GM12878 (cell line): ENCODE measurements around the gene KCTD2. TPM values are rescaled to one million over a fixed set of nuclear protein-coding genes. Genes with fewer than 3 reads are reported as not detected.

Experiments
- ATAC-seq: fragments of 200-7000 bp; cut with Tn5 transposase; 3 replicates; pipeline ENCODE4 v1.9.1; 2020; ENCODE audit warnings: mild to moderate bottlenecking, moderate library complexity
- BruUV-seq: library from RNA; stranded (reverse); fragments of 400-500 nt; replicated peaks from 2 replicates; lab custom pipeline; 2021; lab: Mats Ljungman, UMichigan
- CTCF ChIA-PET: fragments of 300-600 bp; sonication (Branson Sonifier 250); formaldehyde crosslinking; extraction: SDS; loops from one replicate; lab custom pipeline; 2021; ENCODE audit warnings: inconsistent platforms; lab: Yijun Ruan, JAX
- POLR2A ChIA-PET: fragments of 350-600 bp; formaldehyde crosslinking; extraction: SDS; loops from one replicate; lab custom pipeline; 2021; ENCODE audit warnings: inconsistent platforms; lab: Charles Lee
- RAD21 ChIA-PET: fragments of 300-600 bp; sonication (Branson Sonifier 250); formaldehyde crosslinking; loops from one replicate; lab custom pipeline; 2023; ENCODE audit warnings: antibody characterized with exemption; ENCODE audit not compliant: unreplicated experiment; lab: Charles Lee
- SMC1A ChIA-PET: fragments of 300-600 bp; sonication (Branson Sonifier 250); formaldehyde crosslinking; loops from one replicate; lab custom pipeline; 2023; ENCODE audit not compliant: unreplicated experiment, uncharacterized antibody; lab: Charles Lee
- DNase-seq: peaks from one replicate; pipeline ENCODE4 v3.0.0-alpha.2; 2011; ENCODE audit warnings: low read depth, low spot score
- FAIRE-seq: peaks from 3 replicates; lab custom pipeline; 2011; peaks lifted over from hg19 to GRCh38; lab: Jason Lieb, UNC
- H2AFZ ChIP-seq: 2 replicates; pipeline ENCODE4 v1.6.0; 2011; ENCODE audit warnings: low read depth, low read length, control low read depth; ENCODE audit not compliant: control insufficient read depth
- H3K27ac ChIP-seq: 2 replicates; pipeline ENCODE4 v1.5.1; 2011; ENCODE audit warnings: control low read depth; ENCODE audit not compliant: control insufficient read depth, insufficient read depth
- H3K27me3 ChIP-seq, 2 experiments: replicated peaks in 1 of 2; 2 replicates each; pipeline versions ENCODE4 v1.6.0 to v1.6.1; 2011; ENCODE audit warnings: low read length in 1 of 2; ENCODE audit not compliant: control insufficient read depth in 2 of 2, insufficient read depth in 2 of 2
- H3K36me3 ChIP-seq, 2 experiments: 2 replicates each; pipeline ENCODE4 v1.5.1; 2011; ENCODE audit warnings: low read length in 1 of 2; ENCODE audit not compliant: control insufficient read depth in 2 of 2, insufficient read depth in 2 of 2
- H3K4me1 ChIP-seq: 2 replicates; pipeline ENCODE4 v1.6.1; 2011; ENCODE audit warnings: mild to moderate bottlenecking, low read length, moderate library complexity, mixed read lengths; ENCODE audit not compliant: control insufficient read depth, insufficient read depth
- H3K4me2 ChIP-seq: 2 replicates; pipeline ENCODE4 v1.6.0; 2011; ENCODE audit warnings: control low read depth; ENCODE audit not compliant: control insufficient read depth, insufficient read depth
- H3K4me3 ChIP-seq: fragments of 200-600 bp; sonication (generic); 2 replicates; pipeline ENCODE4 v1.5.1; 2016
- H3K79me2 ChIP-seq: 2 replicates; pipeline ENCODE4 v1.6.0; 2011; ENCODE audit warnings: low read length; ENCODE audit not compliant: control insufficient read depth, insufficient read depth
- H3K9ac ChIP-seq: 2 replicates; pipeline ENCODE4 v1.8.0; 2011; ENCODE audit warnings: low read length, control low read depth, mixed read lengths; ENCODE audit not compliant: control insufficient read depth, insufficient read depth
- H3K9me3 ChIP-seq: replicated peaks from 3 replicates; pipeline ENCODE4 v1.5.1; 2011; ENCODE audit warnings: mild to moderate bottlenecking, low read length; ENCODE audit not compliant: control insufficient read depth, insufficient read depth
- H4K20me1 ChIP-seq: 2 replicates; pipeline ENCODE4 v1.6.0; 2011; ENCODE audit not compliant: control insufficient read depth, insufficient read depth
- CEBPB ChIP-seq, 2 experiments: fragments of 150-350 bp in 1 of 2; IDR thresholded peaks; 2 replicates each; pipeline ENCODE4 v1.6.1; 2012 to 2014; ENCODE audit warnings: low read depth in 2 of 2, low read length in 2 of 2, borderline replicate concordance in 1 of 2, inconsistent platforms in 1 of 2
- FOXM1 ChIP-seq: IDR thresholded peaks from 2 replicates; pipeline ENCODE4 v1.6.1; 2012; ENCODE audit warnings: low read depth, mild to moderate bottlenecking, inconsistent platforms, low read length, moderate library complexity
- HDAC2 ChIP-seq: fragments of 200-600 bp; sonication (generic); IDR thresholded peaks from 2 replicates; pipeline ENCODE4 v1.6.1; 2017
- IRF4 ChIP-seq: IDR thresholded peaks from 2 replicates; pipeline ENCODE4 v1.6.1; 2011; ENCODE audit warnings: low read depth, low read length
- LARP7 ChIP-seq: fragments of 450-650 bp; IDR thresholded peaks from 2 replicates; pipeline ENCODE4 v1.6.1; 2017; ENCODE audit warnings: mild to moderate bottlenecking
- MEF2B ChIP-seq: fragments of 450-650 bp; IDR thresholded peaks from 2 replicates; pipeline ENCODE4 v1.6.1; 2018; ENCODE audit warnings: mild to moderate bottlenecking, moderate library complexity; ENCODE audit not compliant: partially characterized antibody, poor library complexity, severe bottlenecking
- MTA3 ChIP-seq: IDR thresholded peaks from 2 replicates; pipeline ENCODE4 v1.6.1; 2012; ENCODE audit warnings: low read length, inconsistent platforms, borderline replicate concordance
- NFYB ChIP-seq: IDR thresholded peaks from 2 replicates; pipeline ENCODE4 v1.6.1; 2011; ENCODE audit warnings: low read depth, mild to moderate bottlenecking, low read length, improper control_type of control experiment, moderate library complexity; ENCODE audit not compliant: insufficient read depth
- RELA ChIP-seq: fragments of 450-650 bp; IDR thresholded peaks from 2 replicates; pipeline ENCODE4 v1.8.0; 2014; ENCODE audit warnings: borderline replicate concordance; ENCODE audit not compliant: partially characterized antibody
- ZZZ3 ChIP-seq: IDR thresholded peaks from 2 replicates; pipeline ENCODE4 v1.6.1; 2011; ENCODE audit warnings: low read depth; ENCODE audit not compliant: control insufficient read depth, insufficient read length
- WGBS: methylation state at CpG from one replicate; pipeline ENCODE4 v1.1.6; 2016; ENCODE audit warnings: low lambda C conversion rate; ENCODE audit not compliant: insufficient replicate concordance, insufficient coverage; ENCODE audit errors: missing lambda C conversion rate; 5-methylcytosine and 5-hydroxymethylcytosine counted together
- in situ Hi-C: fragments of 300-500 bp; cut with MboI; formaldehyde crosslinking; loops from 9 replicates; pipeline ENCODE4 v1.14.3; 2018; ENCODE audit warnings: mixed read lengths
- intact Hi-C: fragments of 100-400 bp; cut with micrococcal nuclease; formaldehyde crosslinking; loops from one replicate; pipeline ENCODE4 v1.14.2; 2022; ENCODE audit not compliant: unreplicated experiment
- polyA plus RNA-seq, 11 experiments: library from polyadenylated mRNA; depleted of rRNA in 4 of 11; unstranded in 6 of 11; stranded (reverse) in 5 of 11; fragments of >200 nt; fragmentation: Nextera tagmentation in 4 of 11; fragmentation: Illumina TruSeq in 1 of 11; extraction: Ambion mirVana in 4 of 11; extraction: Trizol in 1 of 11; gene quantifications; 1 replicate in 1 of 11; 2 replicates in 10 of 11; pipeline versions ENCODE4 v1.2.1 to v1.2.3, GENCODE V29; 2011 to 2016; ENCODE audit warnings: inconsistent platforms in 2 of 11, missing spikeins in 2 of 11, low read depth in 1 of 11
- total RNA-seq, 4 experiments: library from RNA; depleted of rRNA in 3 of 4; stranded (reverse); fragments of >200 nt in 3 of 4; fragmentation: Illumina TruSeq in 1 of 4; extraction: Trizol in 1 of 4; gene quantifications; 2 replicates each; pipeline versions ENCODE4 v1.2.1 to v1.2.3, GENCODE V29; 2013 to 2021
- TF ChIP-seq, protein P1 (sequence below): IDR thresholded peaks from 2 replicates; pipeline ENCODE4 v1.6.1; 2012; ENCODE audit warnings: low read depth, low read length, improper control_type of control experiment
- TF ChIP-seq, protein P2 (sequence below), 3 experiments: IDR thresholded peaks in 2 of 3; conservative IDR thresholded peaks in 1 of 3; 2 replicates each; pipeline ENCODE4 v1.5.1; 2011; ENCODE audit warnings: low read depth in 3 of 3, low read length in 3 of 3, mild to moderate bottlenecking in 3 of 3, control low read depth in 2 of 3, moderate library complexity in 2 of 3, inconsistent platforms in 1 of 3, mixed read lengths in 1 of 3; ENCODE audit not compliant: control insufficient read depth in 2 of 3, insufficient read depth in 1 of 3; ENCODE audit errors: extremely low read depth in 1 of 3
- TF ChIP-seq, protein P3 (sequence below): fragments of 450-650 bp; IDR thresholded peaks from 2 replicates; pipeline ENCODE4 v1.6.1; 2017; ENCODE audit warnings: antibody characterized with exemption, mild to moderate bottlenecking, moderate library complexity
- TF ChIP-seq, protein P4 (sequence below): fragments of 450-650 bp; IDR thresholded peaks from 2 replicates; pipeline ENCODE4 v1.6.1; 2018; ENCODE audit warnings: borderline replicate concordance, mild to moderate bottlenecking; ENCODE audit not compliant: partially characterized antibody
- TF ChIP-seq, protein P5 (sequence below): IDR thresholded peaks from 2 replicates; pipeline ENCODE4 v1.6.1; 2011; ENCODE audit warnings: low read depth, mild to moderate bottlenecking, low read length, moderate library complexity, borderline replicate concordance; ENCODE audit errors: extremely low read depth

Gene KCTD2
- total and polyA plus RNA-seq, 10 of the 15 experiments (the other 5 are each of a cell fraction or from before 2014, with no cell fraction given): 1.5 to 27.5 (median 13.7) TPM

DNA sequence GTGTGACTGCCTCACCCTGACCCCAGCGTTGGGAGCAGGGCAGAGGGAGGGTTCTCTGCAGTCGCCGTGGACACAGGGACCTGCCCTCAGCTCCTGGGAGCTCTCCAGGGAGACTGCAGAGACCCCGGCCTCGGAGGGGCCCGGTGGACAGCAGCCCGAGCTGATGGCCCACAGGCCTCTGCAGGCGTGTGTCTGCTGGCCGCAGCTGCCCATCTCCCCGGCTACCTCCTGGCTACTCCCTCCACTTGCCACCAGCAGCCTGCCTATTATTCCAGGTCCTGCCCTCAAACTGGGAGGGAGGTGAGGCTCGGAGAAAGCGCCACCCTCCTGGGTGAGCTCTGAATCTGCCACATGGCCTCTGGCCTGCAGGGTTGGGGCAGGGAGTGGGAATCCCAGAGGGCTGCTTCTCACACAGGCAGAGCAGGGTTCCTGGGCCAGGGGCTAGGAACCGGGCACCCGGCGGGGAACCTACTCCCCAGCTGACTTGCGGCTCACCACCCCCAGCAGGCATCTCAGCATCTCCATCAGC lies 47.9 kb downstream of the KCTD2 start:
- Histone ChIP-seq H3K4me1 (no peaks in the 10 kb centered on the region; the same call in 1 of the 2 replicates), H3K27ac (no peak overlapping the region), H3K4me2 (no peak overlapping the region), H3K36me3 (no peaks in the 10 kb centered on the region), H3K4me3 (no peak overlapping the region), H3K9me3 (no peaks in the 10 kb centered on the region), H4K20me1 (no peaks in the 10 kb centered on the region), H3K79me2 (no peaks in the 10 kb centered on the region), H3K27me3 (no peaks in the 10 kb centered on the region), H3K9ac (no peak overlapping the region), H2AFZ (no peak overlapping the region)
- DNase-seq (no peak), FAIRE-seq (no peak), ATAC-seq (no peak)
- POLR2A ChIA-PET: interaction anchor here (1.4 kb wide), 1 partner anchor 14 kb away, joined by 3 read pairs; no protein-coding TSS in a partner anchor
- intact Hi-C loops: no loop called here
- SMC1A ChIA-PET: no interaction called here
- no TSS peak for BruUV-seq
- CTCF ChIA-PET: interaction anchor here (1.6 kb wide), 1 partner anchor 9 kb away, joined by 4 read pairs; no protein-coding TSS in a partner anchor
- RAD21 ChIA-PET: no interaction called here
- in situ Hi-C loops: no loop called here
- 65% methylated on average over 16 of the region's 16 CpGs for WGBS
- TF ChIP-seq ZZZ3 (no peak), MTA3 (no peak), HDAC2 (no peak), NFYB (no peak), MEF2B (no peak), IRF4 (no peak), LARP7 (no peak), RELA (no peak), CEBPB (IDR thresholded peaks at IDR 0.05; ENCODE audit: borderline replicate concordance in 1 of 2, low read depth in 2 of 2, low read length in 2 of 2) (no peak), FOXM1 (no peak)
- TF ChIP-seq, protein P1, sequence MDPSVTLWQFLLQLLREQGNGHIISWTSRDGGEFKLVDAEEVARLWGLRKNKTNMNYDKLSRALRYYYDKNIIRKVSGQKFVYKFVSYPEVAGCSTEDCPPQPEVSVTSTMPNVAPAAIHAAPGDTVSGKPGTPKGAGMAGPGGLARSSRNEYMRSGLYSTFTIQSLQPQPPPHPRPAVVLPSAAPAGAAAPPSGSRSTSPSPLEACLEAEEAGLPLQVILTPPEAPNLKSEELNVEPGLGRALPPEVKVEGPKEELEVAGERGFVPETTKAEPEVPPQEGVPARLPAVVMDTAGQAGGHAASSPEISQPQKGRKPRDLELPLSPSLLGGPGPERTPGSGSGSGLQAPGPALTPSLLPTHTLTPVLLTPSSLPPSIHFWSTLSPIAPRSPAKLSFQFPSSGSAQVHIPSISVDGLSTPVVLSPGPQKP: no peak
- TF ChIP-seq, protein P2, sequence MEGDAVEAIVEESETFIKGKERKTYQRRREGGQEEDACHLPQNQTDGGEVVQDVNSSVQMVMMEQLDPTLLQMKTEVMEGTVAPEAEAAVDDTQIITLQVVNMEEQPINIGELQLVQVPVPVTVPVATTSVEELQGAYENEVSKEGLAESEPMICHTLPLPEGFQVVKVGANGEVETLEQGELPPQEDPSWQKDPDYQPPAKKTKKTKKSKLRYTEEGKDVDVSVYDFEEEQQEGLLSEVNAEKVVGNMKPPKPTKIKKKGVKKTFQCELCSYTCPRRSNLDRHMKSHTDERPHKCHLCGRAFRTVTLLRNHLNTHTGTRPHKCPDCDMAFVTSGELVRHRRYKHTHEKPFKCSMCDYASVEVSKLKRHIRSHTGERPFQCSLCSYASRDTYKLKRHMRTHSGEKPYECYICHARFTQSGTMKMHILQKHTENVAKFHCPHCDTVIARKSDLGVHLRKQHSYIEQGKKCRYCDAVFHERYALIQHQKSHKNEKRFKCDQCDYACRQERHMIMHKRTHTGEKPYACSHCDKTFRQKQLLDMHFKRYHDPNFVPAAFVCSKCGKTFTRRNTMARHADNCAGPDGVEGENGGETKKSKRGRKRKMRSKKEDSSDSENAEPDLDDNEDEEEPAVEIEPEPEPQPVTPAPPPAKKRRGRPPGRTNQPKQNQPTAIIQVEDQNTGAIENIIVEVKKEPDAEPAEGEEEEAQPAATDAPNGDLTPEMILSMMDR (IDR thresholded peaks at IDR 0.05 in 2 of 3, conservative IDR thresholded peaks at IDR 0.05 in 1 of 3; ENCODE audit: control insufficient read depth in 2 of 3, extremely low read depth in 1 of 3, insufficient read depth in 1 of 3, low read depth in 3 of 3, low read length in 3 of 3): no peak
- TF ChIP-seq, protein P3, sequence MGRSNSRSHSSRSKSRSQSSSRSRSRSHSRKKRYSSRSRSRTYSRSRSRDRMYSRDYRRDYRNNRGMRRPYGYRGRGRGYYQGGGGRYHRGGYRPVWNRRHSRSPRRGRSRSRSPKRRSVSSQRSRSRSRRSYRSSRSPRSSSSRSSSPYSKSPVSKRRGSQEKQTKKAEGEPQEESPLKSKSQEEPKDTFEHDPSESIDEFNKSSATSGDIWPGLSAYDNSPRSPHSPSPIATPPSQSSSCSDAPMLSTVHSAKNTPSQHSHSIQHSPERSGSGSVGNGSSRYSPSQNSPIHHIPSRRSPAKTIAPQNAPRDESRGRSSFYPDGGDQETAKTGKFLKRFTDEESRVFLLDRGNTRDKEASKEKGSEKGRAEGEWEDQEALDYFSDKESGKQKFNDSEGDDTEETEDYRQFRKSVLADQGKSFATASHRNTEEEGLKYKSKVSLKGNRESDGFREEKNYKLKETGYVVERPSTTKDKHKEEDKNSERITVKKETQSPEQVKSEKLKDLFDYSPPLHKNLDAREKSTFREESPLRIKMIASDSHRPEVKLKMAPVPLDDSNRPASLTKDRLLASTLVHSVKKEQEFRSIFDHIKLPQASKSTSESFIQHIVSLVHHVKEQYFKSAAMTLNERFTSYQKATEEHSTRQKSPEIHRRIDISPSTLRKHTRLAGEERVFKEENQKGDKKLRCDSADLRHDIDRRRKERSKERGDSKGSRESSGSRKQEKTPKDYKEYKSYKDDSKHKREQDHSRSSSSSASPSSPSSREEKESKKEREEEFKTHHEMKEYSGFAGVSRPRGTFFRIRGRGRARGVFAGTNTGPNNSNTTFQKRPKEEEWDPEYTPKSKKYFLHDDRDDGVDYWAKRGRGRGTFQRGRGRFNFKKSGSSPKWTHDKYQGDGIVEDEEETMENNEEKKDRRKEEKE: no peak
- TF ChIP-seq, protein P4, sequence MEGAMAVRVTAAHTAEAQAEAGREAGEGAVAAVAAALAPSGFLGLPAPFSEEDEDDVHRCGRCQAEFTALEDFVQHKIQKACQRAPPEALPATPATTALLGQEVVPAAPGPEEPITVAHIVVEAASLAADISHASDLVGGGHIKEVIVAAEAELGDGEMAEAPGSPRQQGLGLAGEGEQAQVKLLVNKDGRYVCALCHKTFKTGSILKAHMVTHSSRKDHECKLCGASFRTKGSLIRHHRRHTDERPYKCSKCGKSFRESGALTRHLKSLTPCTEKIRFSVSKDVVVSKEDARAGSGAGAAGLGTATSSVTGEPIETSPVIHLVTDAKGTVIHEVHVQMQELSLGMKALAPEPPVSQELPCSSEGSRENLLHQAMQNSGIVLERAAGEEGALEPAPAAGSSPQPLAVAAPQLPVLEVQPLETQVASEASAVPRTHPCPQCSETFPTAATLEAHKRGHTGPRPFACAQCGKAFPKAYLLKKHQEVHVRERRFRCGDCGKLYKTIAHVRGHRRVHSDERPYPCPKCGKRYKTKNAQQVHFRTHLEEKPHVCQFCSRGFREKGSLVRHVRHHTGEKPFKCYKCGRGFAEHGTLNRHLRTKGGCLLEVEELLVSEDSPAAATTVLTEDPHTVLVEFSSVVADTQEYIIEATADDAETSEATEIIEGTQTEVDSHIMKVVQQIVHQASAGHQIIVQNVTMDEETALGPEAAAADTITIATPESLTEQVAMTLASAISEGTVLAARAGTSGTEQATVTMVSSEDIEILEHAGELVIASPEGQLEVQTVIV: no peak
- TF ChIP-seq, protein P5, sequence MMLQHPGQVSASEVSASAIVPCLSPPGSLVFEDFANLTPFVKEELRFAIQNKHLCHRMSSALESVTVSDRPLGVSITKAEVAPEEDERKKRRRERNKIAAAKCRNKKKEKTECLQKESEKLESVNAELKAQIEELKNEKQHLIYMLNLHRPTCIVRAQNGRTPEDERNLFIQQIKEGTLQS: no peak
